Measurements from ENCODE around the gene PPP2R1B.
A peak's percentile ranks its signal among the peaks of the same experiment; 100 is the strongest.

Gene PPP2R1B

DNA sequence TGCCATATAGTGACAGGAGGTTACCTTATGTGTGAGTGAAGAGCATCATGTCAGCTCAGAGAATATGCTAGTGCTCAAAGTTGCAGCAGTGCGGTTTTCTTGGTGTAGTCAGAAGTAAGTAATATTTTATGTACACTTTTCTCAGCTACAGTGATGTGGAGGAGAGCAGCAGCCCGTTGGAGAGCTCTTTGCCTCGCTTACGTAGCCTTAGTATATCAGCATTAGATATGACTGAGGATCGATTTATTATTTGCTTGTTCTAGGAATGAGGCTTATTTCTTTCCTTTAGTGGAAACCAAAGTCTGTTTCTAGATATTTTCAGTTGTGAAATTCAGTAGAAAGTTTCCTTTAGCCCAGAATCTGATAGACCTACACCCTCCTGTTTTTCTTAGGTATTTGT is 63.6 kb downstream of the PPP2R1B start:
- TF ChIP-seq, protein P1, sequence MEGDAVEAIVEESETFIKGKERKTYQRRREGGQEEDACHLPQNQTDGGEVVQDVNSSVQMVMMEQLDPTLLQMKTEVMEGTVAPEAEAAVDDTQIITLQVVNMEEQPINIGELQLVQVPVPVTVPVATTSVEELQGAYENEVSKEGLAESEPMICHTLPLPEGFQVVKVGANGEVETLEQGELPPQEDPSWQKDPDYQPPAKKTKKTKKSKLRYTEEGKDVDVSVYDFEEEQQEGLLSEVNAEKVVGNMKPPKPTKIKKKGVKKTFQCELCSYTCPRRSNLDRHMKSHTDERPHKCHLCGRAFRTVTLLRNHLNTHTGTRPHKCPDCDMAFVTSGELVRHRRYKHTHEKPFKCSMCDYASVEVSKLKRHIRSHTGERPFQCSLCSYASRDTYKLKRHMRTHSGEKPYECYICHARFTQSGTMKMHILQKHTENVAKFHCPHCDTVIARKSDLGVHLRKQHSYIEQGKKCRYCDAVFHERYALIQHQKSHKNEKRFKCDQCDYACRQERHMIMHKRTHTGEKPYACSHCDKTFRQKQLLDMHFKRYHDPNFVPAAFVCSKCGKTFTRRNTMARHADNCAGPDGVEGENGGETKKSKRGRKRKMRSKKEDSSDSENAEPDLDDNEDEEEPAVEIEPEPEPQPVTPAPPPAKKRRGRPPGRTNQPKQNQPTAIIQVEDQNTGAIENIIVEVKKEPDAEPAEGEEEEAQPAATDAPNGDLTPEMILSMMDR (IDR thresholded peaks at IDR 0.05; ENCODE audit: extremely low read depth, insufficient read depth, missing control alignments) = no peak
- no peak for DNase-seq (ENCODE audit: low spot score)
- in situ Hi-C loops (cut with MboI; ENCODE audit: low pct_unique_long_range_greater_than_20kb, low sequenced_read_pairs, unreplicated experiment) = no loop called here

DNA sequence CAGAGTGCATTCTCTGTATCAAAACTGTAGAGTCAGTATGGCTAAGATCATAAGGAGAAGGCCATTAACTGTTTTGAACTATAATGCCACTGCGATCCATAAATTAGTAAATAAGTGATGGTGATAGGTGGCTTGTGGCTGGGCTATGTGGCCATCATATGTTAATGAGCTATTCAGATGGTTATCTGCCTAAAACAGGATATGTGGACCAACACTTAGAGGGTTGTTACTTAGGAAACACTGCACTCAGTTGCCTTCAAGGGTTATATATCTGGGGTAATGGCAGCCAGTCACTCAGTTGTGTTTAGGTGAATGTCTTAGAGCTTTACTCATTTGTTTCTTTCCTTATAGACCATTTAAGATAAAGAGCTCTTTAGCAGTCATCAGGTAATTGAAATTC is 66.0 kb downstream of the PPP2R1B start:
- DNase-seq (ENCODE audit: low spot score) = no peak
- TF ChIP-seq, protein P1 (IDR thresholded peaks at IDR 0.05; ENCODE audit: extremely low read depth, insufficient read depth, missing control alignments) = no peak
- in situ Hi-C loops (cut with MboI; ENCODE audit: low pct_unique_long_range_greater_than_20kb, low sequenced_read_pairs, unreplicated experiment) = no loop called here

DNA sequence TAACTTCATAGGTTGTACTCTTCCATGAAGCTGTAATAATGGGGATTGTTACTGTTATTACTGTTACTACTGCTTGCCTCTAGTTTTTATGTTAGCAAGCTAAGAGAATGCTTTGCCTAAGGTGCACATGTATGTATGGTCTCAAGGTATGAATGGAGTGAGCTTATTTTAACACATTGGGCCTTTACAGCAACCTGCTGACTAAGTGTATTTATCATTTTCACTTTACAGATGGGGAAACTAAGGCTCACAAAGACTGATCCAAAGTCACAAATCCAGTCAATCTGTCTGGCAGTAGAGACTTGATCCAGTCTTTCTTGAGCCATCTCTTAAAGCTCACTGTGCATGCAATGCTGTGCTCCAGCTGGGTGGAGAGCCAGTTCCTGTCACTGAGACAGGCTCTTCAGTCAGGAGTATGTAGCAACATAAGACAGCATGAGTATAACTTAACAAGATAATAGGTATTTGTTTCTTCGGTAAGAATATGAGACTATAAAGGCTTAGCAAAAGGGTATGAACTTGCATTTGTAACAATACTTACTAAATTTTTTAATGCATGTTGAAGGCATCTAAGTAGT is 66.5 kb downstream of the PPP2R1B start:
- TF ChIP-seq, protein P1 (IDR thresholded peaks at IDR 0.05; ENCODE audit: extremely low read depth, insufficient read depth, missing control alignments) = no peak
- no peak for DNase-seq (ENCODE audit: low spot score)
- in situ Hi-C loops (cut with MboI; ENCODE audit: low pct_unique_long_range_greater_than_20kb, low sequenced_read_pairs, unreplicated experiment) = no loop called here

DNA sequence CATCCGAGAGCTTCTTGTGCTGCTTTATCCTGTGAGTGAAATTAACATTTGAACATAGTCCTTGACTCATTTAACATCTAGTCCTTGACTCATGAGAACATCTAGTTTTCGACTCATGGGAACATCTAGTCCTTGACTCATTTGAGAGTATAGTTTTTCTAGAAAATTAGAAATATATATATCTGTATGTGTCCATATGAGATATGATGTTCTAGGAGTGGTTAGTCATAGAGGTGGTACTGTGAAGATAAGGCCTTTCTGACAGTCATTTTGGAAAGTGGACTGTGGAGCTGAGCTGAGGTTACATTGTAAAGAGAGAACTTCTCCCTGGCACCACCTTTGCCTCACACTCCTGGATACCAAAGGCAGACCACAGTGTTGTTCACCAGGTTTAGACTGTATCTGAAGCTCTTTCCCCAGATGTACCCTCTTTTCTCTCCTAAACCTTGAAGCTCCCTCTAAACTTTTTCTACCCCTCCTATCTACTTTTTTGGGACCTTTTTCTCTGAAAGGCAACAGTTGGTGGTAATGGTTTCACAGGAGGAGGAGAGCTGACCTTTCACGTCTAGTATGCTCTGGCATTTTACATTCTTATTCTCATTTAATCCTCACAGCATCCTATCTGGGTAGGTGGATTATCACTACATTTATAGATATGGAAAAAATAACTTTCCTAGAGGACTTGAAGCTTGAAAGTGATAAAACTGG is 67.2 kb downstream of the PPP2R1B start:
- DNase-seq (ENCODE audit: low spot score) = no peak
- TF ChIP-seq, protein P1 (IDR thresholded peaks at IDR 0.05; ENCODE audit: extremely low read depth, insufficient read depth, missing control alignments) = no peak
- in situ Hi-C loops (cut with MboI; ENCODE audit: low pct_unique_long_range_greater_than_20kb, low sequenced_read_pairs, unreplicated experiment) = no loop called here

DNA sequence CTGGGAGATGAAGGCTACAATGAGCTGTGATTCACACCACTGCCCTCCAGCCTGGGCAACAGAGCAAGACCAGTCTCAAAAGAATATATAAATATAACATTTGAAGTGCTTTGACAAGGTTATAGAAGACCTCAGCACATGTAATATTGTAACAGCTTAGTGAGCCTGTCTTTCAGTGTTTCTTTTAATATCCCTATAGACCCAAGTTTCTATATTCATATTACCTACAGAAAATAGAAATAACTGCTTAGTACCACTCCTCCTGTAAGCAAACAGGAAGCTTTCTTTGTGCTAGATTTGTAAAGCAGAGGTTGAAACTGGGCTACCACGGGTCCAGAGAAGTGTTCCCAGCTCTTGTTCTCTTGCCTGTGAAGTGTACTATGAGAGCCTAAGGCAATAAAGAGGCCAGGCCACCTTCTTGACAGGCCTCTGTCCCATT is 68.2 kb downstream of the PPP2R1B start:
- TF ChIP-seq, protein P1 (IDR thresholded peaks at IDR 0.05; ENCODE audit: extremely low read depth, insufficient read depth, missing control alignments) = no peak
- in situ Hi-C loops (cut with MboI; ENCODE audit: low pct_unique_long_range_greater_than_20kb, low sequenced_read_pairs, unreplicated experiment) = no loop called here
- peak; percentile 21 for DNase-seq (ENCODE audit: low spot score)

DNA sequence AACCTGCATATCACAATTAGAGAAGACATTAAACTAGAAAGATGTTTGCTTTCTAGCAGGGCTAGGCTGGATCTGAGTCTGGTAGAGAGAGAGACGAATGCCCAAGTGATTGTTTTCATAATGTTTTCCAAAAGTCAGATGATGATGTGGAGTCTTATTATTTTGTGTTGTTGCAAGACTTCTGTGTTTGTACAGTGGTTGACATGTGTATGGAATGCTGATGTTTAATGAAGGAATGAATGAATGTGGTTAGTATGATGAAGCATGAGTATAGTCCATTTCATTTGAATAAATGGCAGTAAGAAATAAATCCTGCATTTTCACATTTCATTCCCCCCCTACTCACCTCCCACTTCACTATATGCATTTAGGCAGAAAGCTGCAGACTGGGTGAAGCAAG is 69.6 kb downstream of the PPP2R1B start:
- in situ Hi-C loops (cut with MboI; ENCODE audit: low pct_unique_long_range_greater_than_20kb, low sequenced_read_pairs, unreplicated experiment) = no loop called here
- TF ChIP-seq, protein P1 (IDR thresholded peaks at IDR 0.05; ENCODE audit: extremely low read depth, insufficient read depth, missing control alignments) = no peak
- DNase-seq (ENCODE audit: low spot score) = no peak
